Fibroblast of mammary gland (primary cell): ENCODE measurements around the gene TSKU.

ENCODE experiments used
- DNase-seq: peaks from one replicate; pipeline ENCODE4 v3.0.0-alpha.2; 2010; ENCODE audit warnings: low read depth
- H3K4me3 ChIP-seq: 2 replicates; pipeline ENCODE4 v1.5.1; 2011; ENCODE audit warnings: low read depth, mild to moderate bottlenecking, low read length, moderate library complexity; ENCODE audit not compliant: control insufficient read depth
- TF ChIP-seq, protein P1 (sequence below): conservative IDR thresholded peaks from 2 replicates; pipeline ENCODE4 v1.5.1; 2011; ENCODE audit warnings: low read depth, low read length, inconsistent platforms; ENCODE audit not compliant: control insufficient read depth, insufficient read depth

Gene TSKU

DNA sequence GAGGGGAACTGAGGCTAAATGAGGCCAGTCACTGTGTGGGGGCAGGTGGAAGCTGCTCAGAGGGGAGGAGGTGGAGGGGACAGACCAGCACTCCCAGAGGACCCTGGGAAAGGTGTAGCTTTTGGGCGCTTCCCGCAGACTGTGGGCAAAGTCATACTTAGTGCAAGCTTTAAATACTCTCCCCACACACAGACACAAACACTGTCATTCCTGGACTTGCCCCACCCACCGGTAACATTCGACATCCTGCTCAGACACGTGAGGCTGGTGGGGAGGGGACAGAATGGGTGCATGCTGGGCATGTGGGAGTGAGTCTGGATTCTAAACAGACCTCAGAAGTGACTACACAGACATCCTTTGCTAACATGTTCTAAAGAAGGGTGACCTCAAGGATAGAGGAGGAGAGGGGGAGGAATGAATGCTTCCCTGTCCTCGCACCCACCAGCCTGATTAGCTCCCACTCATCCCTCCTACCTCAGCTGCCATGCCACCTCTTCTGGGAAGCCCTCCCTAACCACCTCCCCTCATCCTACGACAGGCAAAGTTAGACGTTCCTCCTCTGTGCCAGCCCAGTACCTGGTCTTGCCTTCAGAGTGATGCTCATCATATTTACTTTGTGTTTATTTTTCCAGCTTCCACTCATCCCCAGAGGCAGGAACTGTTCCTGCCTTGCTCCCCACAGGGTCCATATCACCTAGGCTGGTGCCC lies 22.2 kb downstream of the TSKU start:
- TF ChIP-seq, protein P1, sequence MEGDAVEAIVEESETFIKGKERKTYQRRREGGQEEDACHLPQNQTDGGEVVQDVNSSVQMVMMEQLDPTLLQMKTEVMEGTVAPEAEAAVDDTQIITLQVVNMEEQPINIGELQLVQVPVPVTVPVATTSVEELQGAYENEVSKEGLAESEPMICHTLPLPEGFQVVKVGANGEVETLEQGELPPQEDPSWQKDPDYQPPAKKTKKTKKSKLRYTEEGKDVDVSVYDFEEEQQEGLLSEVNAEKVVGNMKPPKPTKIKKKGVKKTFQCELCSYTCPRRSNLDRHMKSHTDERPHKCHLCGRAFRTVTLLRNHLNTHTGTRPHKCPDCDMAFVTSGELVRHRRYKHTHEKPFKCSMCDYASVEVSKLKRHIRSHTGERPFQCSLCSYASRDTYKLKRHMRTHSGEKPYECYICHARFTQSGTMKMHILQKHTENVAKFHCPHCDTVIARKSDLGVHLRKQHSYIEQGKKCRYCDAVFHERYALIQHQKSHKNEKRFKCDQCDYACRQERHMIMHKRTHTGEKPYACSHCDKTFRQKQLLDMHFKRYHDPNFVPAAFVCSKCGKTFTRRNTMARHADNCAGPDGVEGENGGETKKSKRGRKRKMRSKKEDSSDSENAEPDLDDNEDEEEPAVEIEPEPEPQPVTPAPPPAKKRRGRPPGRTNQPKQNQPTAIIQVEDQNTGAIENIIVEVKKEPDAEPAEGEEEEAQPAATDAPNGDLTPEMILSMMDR, result no peak
- peak; percentile 49 for DNase-seq
- no peak overlapping the region for H3K4me3 ChIP-seq

DNA sequence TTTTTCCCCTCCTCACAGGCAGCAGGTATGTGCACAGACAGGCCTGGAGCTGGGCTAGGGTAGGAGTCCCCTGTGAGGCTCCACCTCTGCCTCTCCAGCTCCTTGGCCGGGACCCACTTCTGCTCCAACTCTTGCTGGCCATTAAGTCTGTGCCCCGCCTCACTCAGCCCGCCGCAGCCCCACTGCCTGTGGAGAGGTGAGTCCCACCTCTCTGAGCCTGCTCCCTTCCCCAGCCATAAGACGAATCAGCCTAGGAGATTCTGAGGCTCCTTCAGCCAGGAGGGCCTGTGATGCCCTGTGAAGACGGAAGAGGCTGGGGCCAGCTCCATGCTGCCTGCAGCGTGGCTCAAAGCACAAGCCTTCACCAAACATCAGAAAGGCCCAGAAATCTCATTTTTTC lies 23.0 kb downstream of the TSKU start:
- TF ChIP-seq, protein P1, result no peak
- DNase-seq, result no peak
- no peak overlapping the region for H3K4me3 ChIP-seq

DNA sequence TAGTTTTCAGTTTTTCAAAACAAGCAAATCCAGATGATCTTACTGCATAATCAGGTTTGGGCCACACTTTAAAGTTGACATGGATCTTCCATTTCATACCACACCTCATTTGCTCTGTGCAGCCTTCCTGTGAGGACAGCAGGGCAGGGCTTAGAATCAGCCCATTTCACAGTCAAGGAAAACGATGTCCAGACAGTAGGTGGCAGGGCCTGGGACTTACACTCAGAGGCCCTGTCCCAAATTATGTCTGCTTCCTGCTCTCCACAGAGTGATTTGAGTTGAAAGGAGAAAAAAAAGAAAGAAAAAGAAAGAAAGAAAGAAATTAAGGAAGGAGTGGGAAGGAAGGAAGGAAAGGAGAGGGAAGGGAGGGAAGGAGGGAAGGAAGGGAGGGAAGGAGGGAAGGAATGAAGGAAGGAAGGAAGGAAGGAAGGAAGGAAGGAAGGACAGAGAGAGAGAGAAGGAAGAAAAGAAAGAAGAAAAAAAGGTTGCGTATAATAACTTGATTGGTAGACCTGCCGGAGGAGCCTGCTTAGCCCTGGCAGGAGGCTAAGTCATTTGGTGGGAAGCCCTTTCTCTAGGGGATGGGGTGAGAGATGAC lies 23.6 kb downstream of the TSKU start:
- DNase-seq, result no peak
- H3K4me3 ChIP-seq, result no peak overlapping the region
- TF ChIP-seq, protein P1, result no peak

DNA sequence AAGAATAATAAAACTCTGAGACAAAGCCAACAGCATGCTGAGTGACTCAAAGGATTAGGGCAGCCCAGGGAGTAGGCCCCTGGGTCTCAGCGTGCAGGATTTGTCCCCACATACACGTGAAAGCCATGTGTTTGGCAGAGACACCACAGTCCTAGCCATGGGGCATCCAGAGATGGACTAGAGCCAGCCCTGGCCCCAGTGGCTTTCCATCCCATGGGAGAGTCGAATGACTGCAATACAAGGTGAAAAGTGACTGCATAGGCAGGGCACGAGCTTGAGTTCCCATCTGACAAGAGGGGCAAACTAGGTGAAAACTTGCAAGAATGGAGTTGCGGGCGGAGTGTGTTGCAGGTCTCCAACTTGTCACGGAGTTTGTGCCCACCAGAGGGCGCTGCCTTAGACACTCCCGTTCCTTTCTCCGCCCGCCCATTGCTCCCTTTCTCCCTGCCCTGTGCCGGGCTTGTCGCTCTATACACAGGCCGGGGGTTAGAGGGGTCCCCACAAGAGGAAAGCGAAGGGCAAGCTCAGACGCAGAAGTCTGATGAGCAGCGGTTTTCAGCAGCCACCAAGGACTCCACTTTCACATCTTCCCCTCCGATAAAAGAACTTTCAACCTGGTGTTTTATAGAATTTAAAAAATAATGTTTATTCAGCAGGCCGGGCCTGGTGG lies 24.2 kb downstream of the TSKU start:
- TF ChIP-seq, protein P1, result peak; percentile 73
- no peak overlapping the region for H3K4me3 ChIP-seq
- DNase-seq, result peak; percentile 80

DNA sequence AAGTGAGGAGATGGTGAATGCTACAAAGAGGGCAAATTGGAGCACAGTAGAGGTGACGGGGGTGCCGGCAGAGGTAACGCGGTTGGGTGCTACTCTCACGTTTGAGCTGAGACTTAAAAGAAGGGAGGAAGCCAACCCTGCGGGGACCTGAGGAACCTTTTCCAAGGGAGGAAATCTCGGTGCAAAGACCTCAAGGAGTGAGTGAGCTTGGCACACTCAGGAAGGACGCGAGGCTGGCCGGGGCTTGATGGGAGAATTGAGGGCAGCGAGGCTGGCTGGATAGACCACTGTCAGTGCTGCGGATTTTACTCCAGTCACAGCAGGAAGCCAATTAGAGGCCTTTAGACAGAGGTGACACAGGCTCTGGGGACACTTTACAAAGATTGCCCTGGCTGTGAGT lies 25.0 kb downstream of the TSKU start:
- no peak overlapping the region for H3K4me3 ChIP-seq
- DNase-seq, result no peak
- TF ChIP-seq, protein P1, result no peak

DNA sequence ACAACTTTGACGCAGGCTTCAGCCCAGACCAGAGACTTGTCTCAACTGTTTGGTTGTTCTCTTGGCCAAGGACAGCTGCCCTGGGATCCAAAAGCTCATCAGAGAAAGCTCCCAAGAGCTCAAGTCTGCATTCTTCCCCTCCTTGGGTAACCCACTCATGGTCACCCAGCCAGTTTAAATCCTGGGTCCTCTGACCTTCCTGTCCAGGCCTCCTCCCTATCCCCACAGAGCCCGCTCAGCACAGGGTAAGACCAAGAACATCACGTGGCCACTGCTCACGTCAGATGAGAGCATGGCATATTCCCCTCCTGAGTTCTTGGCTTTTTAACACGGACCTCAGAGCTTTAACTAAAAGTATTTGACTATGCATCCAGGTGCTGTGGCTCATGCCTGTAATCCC lies 25.8 kb downstream of the TSKU start:
- DNase-seq, result no peak

More for the DNA sequence above, 25.8 kb downstream of the TSKU start:
- no peak overlapping the region for H3K4me3 ChIP-seq
- TF ChIP-seq, protein P1, result no peak
